ENCODE results near the gene TOM1L2. TPM values are rescaled to one million over a fixed set of nuclear protein-coding genes. Genes with fewer than 3 reads are reported as not detected.

The TOM1L2 gene
- total RNA-seq, 1 donor from 2014 or later = 13.4 TPM

DNA sequence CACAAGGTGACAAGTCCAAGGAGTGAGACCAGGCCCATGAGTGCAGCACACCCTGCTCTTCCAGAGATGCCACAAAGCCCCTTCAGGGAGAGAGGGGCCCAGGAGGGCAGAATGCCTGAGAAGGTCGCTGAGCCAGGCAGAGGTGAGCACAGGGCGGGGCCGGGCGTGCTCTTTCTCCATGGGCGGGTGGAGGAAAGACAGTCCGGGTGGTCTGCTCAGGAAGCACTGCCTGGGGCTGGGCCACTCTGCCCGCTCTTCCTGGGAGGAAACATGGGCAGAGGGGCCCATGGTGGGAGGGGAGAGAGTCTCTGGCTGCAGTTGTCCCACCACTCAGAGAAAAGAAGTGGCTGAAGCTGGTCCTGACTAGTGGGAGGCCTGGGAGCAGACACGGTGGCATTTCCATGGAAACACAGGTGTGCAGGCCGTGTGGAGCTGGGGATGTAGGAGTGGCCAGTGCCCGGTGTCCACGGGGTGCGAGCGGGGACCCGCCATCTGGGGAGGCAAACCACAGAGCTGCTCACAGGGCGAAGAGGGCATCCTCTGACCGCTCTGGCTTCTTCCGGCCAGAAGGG, 125.0 kb downstream of the TOM1L2 start:
- Mint-ChIP-seq H3K4me3 (ENCODE audit: low read depth) (no peak overlapping the region), H3K9me3 (no peaks in the 10 kb centered on the region), H3K27ac (no peak overlapping the region), H3K27me3 (ENCODE audit: low read depth) (no peaks in the 10 kb centered on the region), H3K4me1 (ENCODE audit: low read depth) (peaks cover 44% of the 10 kb centered on the region), H3K36me3 (ENCODE audit: low read depth) (peaks cover 14% of the 10 kb centered on the region)
- no peak for DNase-seq (ENCODE audit: low spot score)
- intact Hi-C loops (cut with micrococcal nuclease) = no loop called here

DNA sequence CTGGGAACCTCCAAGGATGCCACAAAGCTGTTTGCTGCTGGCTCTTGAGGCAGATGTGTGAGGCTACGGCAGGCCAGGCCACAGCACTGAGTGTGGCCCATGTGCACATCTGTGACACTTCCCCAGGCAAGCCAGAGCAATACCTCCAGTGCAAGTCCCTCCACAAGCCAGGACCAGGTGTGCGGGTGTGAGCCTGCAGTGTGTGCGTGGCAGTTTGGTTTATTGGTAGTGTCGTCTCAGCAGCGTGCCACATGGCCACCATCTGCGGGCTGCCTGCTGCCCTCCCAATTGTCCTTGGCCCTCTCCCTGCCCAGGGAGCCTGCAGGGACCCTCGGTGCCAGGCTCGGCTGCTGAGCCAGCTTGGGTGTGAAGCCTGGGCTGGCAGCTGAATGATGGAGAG, 125.6 kb downstream of the TOM1L2 start:
- Mint-ChIP-seq H3K27me3 (ENCODE audit: low read depth) (no peaks in the 10 kb centered on the region), H3K9me3 (no peaks in the 10 kb centered on the region), H3K4me1 (ENCODE audit: low read depth) (peaks cover 40% of the 10 kb centered on the region), H3K36me3 (ENCODE audit: low read depth) (peaks cover 14% of the 10 kb centered on the region), H3K4me3 (ENCODE audit: low read depth) (no peak overlapping the region), H3K27ac (no peak overlapping the region)
- intact Hi-C loops (cut with micrococcal nuclease) = no loop called here
- DNase-seq (ENCODE audit: low spot score) = no peak

DNA sequence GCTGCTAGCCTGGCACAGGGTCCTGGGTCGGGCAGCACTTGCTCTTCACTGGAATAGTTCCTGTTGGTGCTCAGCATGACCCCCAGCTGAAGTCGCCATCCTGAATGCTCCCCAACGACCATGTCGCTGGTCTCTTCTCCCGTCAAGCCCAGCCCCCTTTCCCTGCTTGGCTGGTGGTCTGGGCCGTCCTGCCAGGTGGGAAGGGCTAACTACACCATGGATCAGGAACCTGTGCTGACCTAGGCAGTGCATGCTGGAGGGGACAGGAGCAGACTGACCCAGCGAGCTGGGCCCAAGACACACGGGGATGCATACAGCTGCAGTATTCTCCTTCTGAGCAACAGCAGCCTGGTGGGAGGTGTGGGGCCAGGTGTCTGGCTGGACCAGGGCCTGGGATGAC, 126.2 kb downstream of the TOM1L2 start:
- no peak for DNase-seq (ENCODE audit: low spot score)
- no peaks in the 10 kb centered on the region for H3K27me3 Mint-ChIP-seq (ENCODE audit: low read depth)
- peaks cover 14% of the 10 kb centered on the region for H3K36me3 Mint-ChIP-seq (ENCODE audit: low read depth)
- no peak overlapping the region for H3K27ac Mint-ChIP-seq
- no peaks in the 10 kb centered on the region for H3K9me3 Mint-ChIP-seq
- H3K4me1 Mint-ChIP-seq (ENCODE audit: low read depth) = peaks cover 39% of the 10 kb centered on the region
- intact Hi-C loops (cut with micrococcal nuclease) = no loop called here
- H3K4me3 Mint-ChIP-seq (ENCODE audit: low read depth) = no peak overlapping the region

DNA sequence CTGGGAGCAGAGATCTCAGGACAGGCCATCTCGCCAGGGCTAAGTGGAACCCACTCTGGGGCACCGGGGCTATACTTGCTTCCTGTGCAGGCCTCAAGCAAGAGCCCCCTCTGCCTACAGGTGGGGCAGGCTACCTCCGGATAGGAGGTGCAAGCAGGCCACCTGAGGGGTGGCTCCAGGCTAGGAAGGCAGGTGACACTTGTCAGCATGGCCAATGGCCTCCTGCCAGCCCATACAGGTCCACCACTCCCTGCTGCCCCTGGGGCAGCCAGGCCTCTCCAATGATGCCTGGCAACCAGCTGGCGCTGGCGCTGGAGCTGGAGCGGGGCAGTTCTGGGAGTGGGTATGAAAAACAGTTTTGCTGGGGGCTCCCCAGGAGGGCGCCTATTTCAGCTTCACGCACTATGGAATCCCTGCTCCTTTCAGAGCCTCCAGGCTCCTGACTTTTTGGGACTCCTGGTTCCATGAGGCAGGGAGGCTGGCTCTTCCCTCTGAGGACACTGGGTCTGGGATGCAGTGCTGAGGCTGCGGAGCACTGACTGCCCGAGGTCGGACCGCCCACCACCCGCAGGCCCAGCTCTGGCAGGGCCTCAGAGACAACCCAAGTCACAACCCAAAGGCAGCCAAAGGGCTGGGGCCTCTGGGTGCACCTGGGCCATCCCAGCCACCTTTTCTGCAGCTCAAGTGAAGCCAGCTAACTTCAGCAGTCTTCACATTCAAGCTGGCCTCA, 127.0 kb downstream of the TOM1L2 start:
- Mint-ChIP-seq H3K9me3 (no peaks in the 10 kb centered on the region), H3K27me3 (ENCODE audit: low read depth) (no peaks in the 10 kb centered on the region), H3K4me1 (ENCODE audit: low read depth) (peaks cover 35% of the 10 kb centered on the region), H3K27ac (no peak overlapping the region), H3K4me3 (ENCODE audit: low read depth) (no peak overlapping the region), H3K36me3 (ENCODE audit: low read depth) (peaks cover 9% of the 10 kb centered on the region)
- DNase-seq (ENCODE audit: low spot score) = no peak
- intact Hi-C loops (cut with micrococcal nuclease) = no loop called here

DNA sequence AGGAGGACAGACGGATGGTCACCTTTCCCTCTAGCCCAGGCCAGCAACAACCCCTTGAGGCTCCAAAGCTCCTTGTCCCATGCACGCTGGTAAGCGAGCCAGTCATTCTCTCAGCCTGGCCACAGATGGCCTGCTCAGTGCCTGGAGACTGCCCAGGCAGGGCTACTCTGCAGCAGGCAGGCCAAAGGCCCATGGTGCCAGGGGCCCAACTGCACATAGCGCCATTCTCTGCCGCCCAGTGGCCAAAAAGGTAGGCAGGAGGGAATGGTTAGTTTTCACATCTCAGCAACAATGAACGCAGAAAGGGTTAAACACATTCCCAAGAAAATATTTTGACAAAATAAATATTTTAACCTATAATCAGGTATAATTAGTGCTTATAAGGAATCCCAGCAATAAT, 127.7 kb downstream of the TOM1L2 start:
- Mint-ChIP-seq H3K36me3 (ENCODE audit: low read depth) (peaks cover 7% of the 10 kb centered on the region), H3K27ac (no peak overlapping the region), H3K9me3 (no peaks in the 10 kb centered on the region), H3K4me3 (ENCODE audit: low read depth) (no peak overlapping the region), H3K4me1 (ENCODE audit: low read depth) (peaks cover 28% of the 10 kb centered on the region), H3K27me3 (ENCODE audit: low read depth) (no peaks in the 10 kb centered on the region)
- intact Hi-C loops (cut with micrococcal nuclease) = no loop called here
- DNase-seq (ENCODE audit: low spot score) = no peak

DNA sequence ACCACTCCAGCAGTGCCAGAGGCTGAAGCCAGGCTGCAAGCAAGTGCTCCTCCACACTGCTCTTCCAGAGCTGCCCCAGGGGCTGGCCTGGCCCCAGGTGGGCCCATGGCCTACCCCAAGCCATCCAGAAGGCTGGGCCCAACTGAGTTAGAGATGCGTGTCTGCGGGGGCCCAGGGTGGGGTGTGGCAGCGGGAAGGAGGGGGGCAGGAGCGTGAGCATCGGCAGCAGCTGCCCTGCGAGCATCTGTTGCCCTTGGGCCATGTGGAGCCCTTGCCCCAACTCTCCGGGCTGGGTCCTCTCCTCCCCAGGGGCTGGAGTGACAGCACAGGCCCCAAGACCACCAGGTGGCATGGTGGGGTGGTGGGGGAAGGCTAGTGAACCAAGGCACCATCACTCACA, 128.1 kb downstream of the TOM1L2 start:
- intact Hi-C loops (cut with micrococcal nuclease) = no loop called here
- DNase-seq (ENCODE audit: low spot score) = no peak
- H3K27me3 Mint-ChIP-seq (ENCODE audit: low read depth) = no peaks in the 10 kb centered on the region
- peaks cover 7% of the 10 kb centered on the region for H3K36me3 Mint-ChIP-seq (ENCODE audit: low read depth)
- no peak overlapping the region for H3K27ac Mint-ChIP-seq
- no peaks in the 10 kb centered on the region for H3K9me3 Mint-ChIP-seq
- H3K4me1 Mint-ChIP-seq (ENCODE audit: low read depth) = peaks cover 28% of the 10 kb centered on the region
- H3K4me3 Mint-ChIP-seq (ENCODE audit: low read depth) = no peak overlapping the region

DNA sequence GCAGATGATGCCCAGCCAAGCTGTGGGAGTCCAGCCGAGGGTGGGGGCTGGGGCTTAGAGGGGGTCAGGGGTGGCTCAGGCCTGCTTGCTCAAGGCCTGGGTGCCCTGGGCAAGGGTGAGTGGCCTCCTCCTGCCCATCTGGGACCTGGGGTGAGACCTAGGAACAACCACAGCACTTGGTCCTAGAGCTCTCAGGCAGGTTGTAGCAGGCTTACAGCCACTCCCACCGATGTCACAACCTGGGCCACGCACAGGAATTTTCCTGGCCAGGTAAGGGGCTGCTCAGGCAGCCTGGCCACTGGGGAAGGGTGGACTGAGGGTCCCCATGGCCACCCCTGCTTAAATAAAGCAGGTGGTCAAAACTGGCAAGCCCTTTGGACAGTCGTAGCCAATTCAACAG, 129.1 kb downstream of the TOM1L2 start:
- Mint-ChIP-seq H3K27me3 (ENCODE audit: low read depth) (no peaks in the 10 kb centered on the region), H3K9me3 (no peaks in the 10 kb centered on the region), H3K4me3 (ENCODE audit: low read depth) (no peak overlapping the region), H3K4me1 (ENCODE audit: low read depth) (peaks cover 29% of the 10 kb centered on the region), H3K27ac (no peak overlapping the region), H3K36me3 (ENCODE audit: low read depth) (peaks cover 7% of the 10 kb centered on the region)
- no peak for DNase-seq (ENCODE audit: low spot score)
- intact Hi-C loops (cut with micrococcal nuclease) = no loop called here

DNA sequence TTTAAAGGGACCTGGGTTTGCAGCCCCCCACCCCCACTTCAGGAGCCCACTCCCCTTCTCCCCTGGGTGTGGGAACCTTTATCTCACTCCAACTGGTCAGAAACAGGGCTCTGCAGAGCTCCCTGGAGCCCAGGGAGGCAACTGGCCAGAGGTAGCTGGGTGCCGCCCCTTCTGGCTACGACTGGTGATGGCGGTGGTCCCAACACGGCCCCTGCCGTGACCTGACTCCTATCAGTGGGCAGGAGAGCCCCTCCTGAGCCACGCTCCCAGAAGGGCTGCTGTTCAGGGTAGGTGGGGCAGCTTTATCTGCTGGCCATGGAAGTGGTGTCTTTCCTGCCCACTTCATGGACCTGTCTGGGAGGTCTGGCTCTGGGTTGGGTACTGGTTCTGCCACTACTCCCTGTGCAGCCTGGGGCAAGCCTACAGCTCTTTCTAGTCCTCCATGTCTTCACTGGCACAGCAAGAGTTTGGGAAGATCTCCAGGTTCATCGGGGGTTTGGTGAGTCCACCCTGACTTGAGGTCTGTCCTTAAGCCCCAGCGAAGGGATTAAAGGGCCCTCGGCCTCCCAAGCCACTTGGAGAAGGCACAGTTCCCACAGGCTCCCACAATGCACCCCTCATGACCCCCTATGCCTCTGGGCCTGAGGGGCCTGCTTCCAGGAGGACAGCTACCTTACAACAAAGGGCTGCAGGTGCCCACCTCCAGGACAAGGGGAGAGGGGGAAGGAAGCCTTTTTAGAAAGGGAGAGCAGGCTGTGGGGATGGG, 129.9 kb downstream of the TOM1L2 start:
- H3K4me1 Mint-ChIP-seq (ENCODE audit: low read depth) = peaks cover 34% of the 10 kb centered on the region
- intact Hi-C loops (cut with micrococcal nuclease) = no loop called here
- no peak overlapping the region for H3K4me3 Mint-ChIP-seq (ENCODE audit: low read depth)
- no peak for DNase-seq (ENCODE audit: low spot score)
- H3K9me3 Mint-ChIP-seq = no peaks in the 10 kb centered on the region
- no peak overlapping the region for H3K27ac Mint-ChIP-seq
- H3K27me3 Mint-ChIP-seq (ENCODE audit: low read depth) = no peaks in the 10 kb centered on the region
- peaks cover 5% of the 10 kb centered on the region for H3K36me3 Mint-ChIP-seq (ENCODE audit: low read depth)

DNA sequence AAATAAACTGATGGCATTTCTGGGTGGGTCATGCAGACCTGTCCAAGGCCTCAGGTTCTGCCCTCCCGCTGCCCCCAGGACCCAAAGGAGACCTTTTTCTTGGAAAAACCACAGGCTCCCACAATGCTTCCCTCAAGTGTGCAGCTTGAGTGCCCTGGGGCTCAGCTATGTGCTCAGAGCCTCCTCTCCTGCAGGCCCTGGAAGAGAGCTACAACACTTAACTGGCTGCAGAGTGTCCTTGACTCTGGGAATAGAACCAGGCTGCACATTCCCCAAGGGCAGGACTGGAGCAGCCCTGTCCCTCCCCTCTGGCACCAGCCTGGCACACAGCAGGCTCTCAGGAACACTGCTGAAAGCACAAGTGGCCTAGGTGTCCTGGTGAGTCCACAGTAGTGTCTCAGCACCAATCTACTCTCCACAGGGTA, 130.6 kb downstream of the TOM1L2 start:
- no peak overlapping the region for H3K4me3 Mint-ChIP-seq (ENCODE audit: low read depth)
- no peaks in the 10 kb centered on the region for H3K9me3 Mint-ChIP-seq
- H3K4me1 Mint-ChIP-seq (ENCODE audit: low read depth) = peaks cover 35% of the 10 kb centered on the region
- H3K27ac Mint-ChIP-seq = no peak overlapping the region
- intact Hi-C loops (cut with micrococcal nuclease) = no loop called here
- H3K36me3 Mint-ChIP-seq (ENCODE audit: low read depth) = no peaks in the 10 kb centered on the region
- DNase-seq (ENCODE audit: low spot score) = no peak
- H3K27me3 Mint-ChIP-seq (ENCODE audit: low read depth) = no peaks in the 10 kb centered on the region

DNA sequence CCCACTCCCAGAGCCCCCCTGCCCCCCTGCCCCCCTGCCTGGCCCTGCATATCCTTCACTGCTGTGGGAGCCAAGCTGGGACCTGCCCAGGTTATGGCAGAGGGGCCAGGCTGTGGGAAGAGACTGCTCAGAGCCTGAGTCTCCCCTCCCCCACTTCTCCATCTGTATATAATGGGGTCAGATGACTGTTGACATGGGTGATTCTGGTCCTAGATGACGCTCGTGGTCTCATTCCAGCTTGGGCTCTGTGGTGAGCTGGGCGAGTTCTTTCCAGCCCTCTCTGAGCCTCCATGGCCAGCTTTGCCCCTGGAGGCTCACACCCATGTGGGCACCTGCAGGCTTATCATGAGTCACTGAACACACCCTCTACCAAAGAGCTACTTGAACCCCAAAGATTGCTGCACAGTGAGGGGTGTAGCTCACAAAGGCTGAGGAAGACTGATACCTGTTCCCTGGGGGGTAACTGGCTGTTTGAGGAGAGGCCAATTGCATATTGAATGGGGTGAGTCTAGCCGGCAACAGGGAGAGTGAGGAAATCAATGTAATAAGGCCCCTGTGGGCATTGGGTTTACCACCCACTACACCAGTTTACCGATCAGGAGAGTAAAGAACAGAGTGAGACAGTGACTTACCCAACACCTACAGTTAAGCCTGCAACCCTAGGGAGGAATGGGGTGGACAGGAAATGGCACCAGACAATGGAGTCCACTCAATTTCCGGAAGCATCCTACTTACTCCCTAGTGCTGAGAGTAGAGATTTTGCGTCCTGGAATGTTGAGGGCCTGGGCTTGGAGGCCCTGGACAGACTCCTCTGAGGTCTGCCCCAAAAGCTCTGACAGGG, 131.2 kb downstream of the TOM1L2 start:
- Mint-ChIP-seq H3K9me3 (no peaks in the 10 kb centered on the region), H3K4me1 (ENCODE audit: low read depth) (peaks cover 37% of the 10 kb centered on the region), H3K27me3 (ENCODE audit: low read depth) (no peaks in the 10 kb centered on the region), H3K4me3 (ENCODE audit: low read depth) (peak overlapping the region; percentile 82), H3K27ac (peak overlapping the region; percentile 95), H3K36me3 (ENCODE audit: low read depth) (peaks cover 1% of the 10 kb centered on the region)
- intact Hi-C loops (cut with micrococcal nuclease) = no loop called here
- no peak for DNase-seq (ENCODE audit: low spot score)

DNA sequence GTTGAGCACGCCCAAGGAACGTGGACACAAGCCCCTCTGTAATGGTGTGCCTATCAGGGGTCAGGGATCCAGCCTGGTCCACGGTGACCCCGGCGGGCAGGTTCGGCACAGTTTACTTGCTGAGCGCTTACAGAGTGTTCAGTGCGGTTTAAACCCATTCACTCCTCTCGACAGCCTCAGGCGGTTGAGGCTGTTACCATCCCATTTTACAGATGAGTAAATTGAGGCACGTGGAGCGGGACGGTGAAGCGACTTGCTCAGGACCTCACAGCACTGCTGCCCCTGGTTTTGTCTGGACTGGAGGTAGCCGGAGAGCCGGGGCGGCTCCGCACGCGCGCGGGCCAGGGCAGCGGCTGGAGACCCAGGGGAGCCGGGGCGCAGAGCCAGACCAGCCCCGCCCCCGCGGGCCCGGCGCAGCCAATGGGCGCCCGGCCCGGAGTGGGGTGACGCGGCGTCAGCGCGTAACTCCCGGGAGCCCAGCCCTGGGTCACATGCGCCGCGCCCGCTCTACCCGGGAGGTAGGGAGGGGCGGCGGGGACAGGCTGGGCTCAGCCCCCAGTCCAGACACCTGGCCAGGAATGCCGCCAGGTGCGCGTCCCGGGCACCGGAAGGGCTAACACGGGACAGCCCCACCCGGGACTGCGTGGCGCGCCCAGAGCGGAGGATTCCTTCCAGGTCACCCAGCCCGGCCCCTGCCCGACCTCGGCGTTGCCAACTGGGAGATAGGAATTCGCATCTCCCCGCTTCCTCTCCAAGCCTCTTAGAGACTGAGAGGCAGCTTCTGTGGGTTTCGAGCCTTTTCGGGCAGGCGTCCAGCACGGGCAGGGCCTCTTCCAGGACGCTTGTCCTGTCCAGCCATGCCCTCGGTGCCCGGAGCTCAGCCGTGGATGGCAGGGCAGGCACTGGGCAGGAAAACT, 132.2 kb downstream of the TOM1L2 start:
- intact Hi-C loops (cut with micrococcal nuclease) = no loop called here
- DNase-seq (ENCODE audit: low spot score) = peak; percentile 82
- Mint-ChIP-seq H3K27ac (peak overlapping the region; percentile 95), H3K27me3 (ENCODE audit: low read depth) (no peaks in the 10 kb centered on the region), H3K4me3 (ENCODE audit: low read depth) (peak overlapping the region; percentile 78), H3K9me3 (no peaks in the 10 kb centered on the region), H3K36me3 (ENCODE audit: low read depth) (peaks cover 9% of the 10 kb centered on the region), H3K4me1 (ENCODE audit: low read depth) (peaks cover 43% of the 10 kb centered on the region)
